ENCODE measurements around the gene HPSE2. TPM values are rescaled to one million over a fixed set of nuclear protein-coding genes. Genes with fewer than 3 reads are reported as not detected.

HPSE2 gene
- total RNA-seq, 1 experiment from 2014 or later = 0.05 TPM

DNA sequence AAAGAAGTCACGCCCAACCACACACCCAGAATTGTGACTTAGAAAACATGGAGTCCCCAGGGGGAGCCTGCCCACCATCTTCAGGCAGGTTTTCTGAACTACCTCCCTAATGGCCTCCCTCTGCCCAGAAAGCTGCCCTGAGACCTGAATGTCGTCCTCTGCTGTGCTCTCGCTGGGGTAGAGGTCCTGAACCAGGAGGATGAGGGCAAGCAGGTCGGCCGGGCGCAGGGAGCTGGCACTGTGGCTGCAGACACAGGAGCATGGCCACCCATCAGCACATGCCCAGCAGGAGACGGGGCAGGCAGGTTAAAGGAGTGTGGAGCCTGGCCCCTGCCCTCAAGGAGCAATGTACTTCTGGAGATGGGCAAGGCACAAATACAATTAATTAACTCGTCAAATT lies 805.2 kb downstream of the HPSE2 start:
- Histone ChIP-seq H3K9me3 (ENCODE audit: control insufficient read depth in 1 of 2, insufficient read depth in 1 of 2, low read depth in 1 of 2, low read length in 2 of 2) (no peaks in the 10 kb centered on the region), H3K27ac (ENCODE audit: low read depth, low read length) (no peak overlapping the region), H3K9ac (ENCODE audit: low read length) (no peak overlapping the region), H2AFZ (ENCODE audit: low read depth, low read length, poor library complexity, severe bottlenecking) (no peak overlapping the region), H3K4me3 (replicated peaks in 1 of 2; ENCODE audit: low read depth in 1 of 2, low read length in 2 of 2) (no peak overlapping the region), H4K20me1 (ENCODE audit: insufficient read depth) (no peaks in the 10 kb centered on the region), H3K4me1 (ENCODE audit: control insufficient read depth in 1 of 2, insufficient read depth in 2 of 2, low read length in 2 of 2) (peaks cover 0 to 12% of the 10 kb centered on the region in 2 experiments; a peak in 3 of 4 replicates), H3K4me2 (ENCODE audit: low read length) (no peak overlapping the region), H3K27me3 (ENCODE audit: insufficient read depth, low read length) (no peaks in the 10 kb centered on the region), H3K79me2 (ENCODE audit: insufficient read depth, low read length) (no peaks in the 10 kb centered on the region), H3K9me2 (ENCODE audit: insufficient read depth) (no peaks in the 10 kb centered on the region), H3K36me3 (ENCODE audit: control insufficient read depth in 1 of 2, insufficient read depth in 2 of 2, low read length in 2 of 2) (peaks cover 22 to 34% of the 10 kb centered on the region in 2 experiments; a peak in 3 of 4 replicates)
- POLR2A ChIA-PET = no interaction called here
- TF ChIP-seq FOSL1 (IDR thresholded peaks at IDR 0.05; ENCODE audit: low read depth) = no peak
- TF ChIP-seq EZH2phosphoT487 (IDR thresholded peaks at IDR 0.05; ENCODE audit: borderline replicate concordance) = no peak
- TF ChIP-seq, protein P1, sequence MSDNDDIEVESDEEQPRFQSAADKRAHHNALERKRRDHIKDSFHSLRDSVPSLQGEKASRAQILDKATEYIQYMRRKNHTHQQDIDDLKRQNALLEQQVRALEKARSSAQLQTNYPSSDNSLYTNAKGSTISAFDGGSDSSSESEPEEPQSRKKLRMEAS (IDR thresholded peaks at IDR 0.05) = no peak
- TF ChIP-seq ELF1 (IDR thresholded peaks at IDR 0.05; ENCODE audit: borderline replicate concordance, low read depth) = no peak
- no peak for TF ChIP-seq TCF7L2 (IDR thresholded peaks at IDR 0.05; ENCODE audit: borderline replicate concordance, extremely low read depth, insufficient read depth, insufficient read length)
- TF ChIP-seq ZFX (IDR thresholded peaks at IDR 0.05) = no peak
- RAD21 ChIA-PET (ENCODE audit: low non-redundant PET in 1 of 2, low total read pairs in 2 of 2, uncharacterized antibody in 2 of 2, unreplicated experiment in 2 of 2) = no interaction called here
- ATAC-seq (no peak), DNase-seq (ENCODE audit: low read depth, low spot score) (no peak)
- intact Hi-C loops (cut with micrococcal nuclease) = no loop called here
- CTCF ChIA-PET = no interaction called here
- BruUV-seq (replicated peaks) = no TSS peak

DNA sequence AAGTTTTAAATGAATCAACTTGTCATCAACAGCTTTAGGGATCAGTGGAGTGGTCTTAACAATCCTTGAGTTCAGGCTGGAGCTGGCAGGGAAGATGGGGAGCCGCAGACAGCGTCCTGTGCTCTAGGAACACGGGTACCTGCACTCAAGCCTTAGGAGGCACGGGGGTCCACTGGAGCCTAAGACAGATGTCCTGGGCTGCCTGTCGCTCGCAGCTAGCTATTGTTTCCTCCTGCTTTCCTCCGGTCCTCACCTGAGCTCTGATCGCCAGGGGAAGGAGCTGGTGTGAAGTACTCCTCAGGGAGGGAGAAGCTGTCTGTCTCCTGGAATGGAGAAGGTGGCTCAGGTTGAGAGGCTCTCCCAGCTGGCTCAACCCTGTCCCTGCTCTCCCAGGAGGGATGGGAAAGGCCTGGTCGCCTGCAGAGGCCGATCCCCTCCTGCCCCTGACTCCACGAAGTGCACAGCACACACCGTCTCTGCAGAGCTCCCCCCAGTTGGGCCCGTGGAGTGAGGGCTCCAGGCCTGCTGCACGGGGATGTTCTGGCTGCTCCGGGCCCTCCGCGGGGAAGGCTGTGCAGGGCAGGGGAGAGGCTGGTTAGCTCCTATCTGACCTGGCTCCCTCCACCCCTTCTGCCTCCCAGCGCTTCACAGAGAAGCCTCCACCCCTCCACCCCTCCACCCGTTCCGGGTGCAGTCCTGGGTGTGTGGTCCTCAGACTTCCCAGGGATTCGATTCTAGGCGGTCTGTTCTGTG lies 806.2 kb downstream of the HPSE2 start:
- no peak for TF ChIP-seq FOSL1 (IDR thresholded peaks at IDR 0.05; ENCODE audit: low read depth)
- no peak for TF ChIP-seq EZH2 (IDR thresholded peaks at IDR 0.05)
- no peak for TF ChIP-seq SP1 (IDR thresholded peaks at IDR 0.05; ENCODE audit: low read depth)
- TF ChIP-seq CBX3 (IDR thresholded peaks at IDR 0.05; ENCODE audit: low read depth) = no peak
- TF ChIP-seq, protein P2, sequence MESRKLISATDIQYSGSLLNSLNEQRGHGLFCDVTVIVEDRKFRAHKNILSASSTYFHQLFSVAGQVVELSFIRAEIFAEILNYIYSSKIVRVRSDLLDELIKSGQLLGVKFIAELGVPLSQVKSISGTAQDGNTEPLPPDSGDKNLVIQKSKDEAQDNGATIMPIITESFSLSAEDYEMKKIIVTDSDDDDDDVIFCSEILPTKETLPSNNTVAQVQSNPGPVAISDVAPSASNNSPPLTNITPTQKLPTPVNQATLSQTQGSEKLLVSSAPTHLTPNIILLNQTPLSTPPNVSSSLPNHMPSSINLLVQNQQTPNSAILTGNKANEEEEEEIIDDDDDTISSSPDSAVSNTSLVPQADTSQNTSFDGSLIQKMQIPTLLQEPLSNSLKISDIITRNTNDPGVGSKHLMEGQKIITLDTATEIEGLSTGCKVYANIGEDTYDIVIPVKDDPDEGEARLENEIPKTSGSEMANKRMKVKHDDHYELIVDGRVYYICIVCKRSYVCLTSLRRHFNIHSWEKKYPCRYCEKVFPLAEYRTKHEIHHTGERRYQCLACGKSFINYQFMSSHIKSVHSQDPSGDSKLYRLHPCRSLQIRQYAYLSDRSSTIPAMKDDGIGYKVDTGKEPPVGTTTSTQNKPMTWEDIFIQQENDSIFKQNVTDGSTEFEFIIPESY (IDR thresholded peaks at IDR 0.05; ENCODE audit: extremely low read depth, insufficient replicate concordance, low read length) = no peak
- TF ChIP-seq, protein P1 (IDR thresholded peaks at IDR 0.05) = no peak
- no peak for TF ChIP-seq ELF1 (IDR thresholded peaks at IDR 0.05; ENCODE audit: borderline replicate concordance, low read depth)
- no peak for TF ChIP-seq SRF (IDR thresholded peaks at IDR 0.05; ENCODE audit: low read depth)
- no peak for TF ChIP-seq JUND (IDR thresholded peaks at IDR 0.05)
- TF ChIP-seq POLR2AphosphoS5 (IDR thresholded peaks at IDR 0.05; ENCODE audit: low read depth, low read length) = no peak
- peaks cover 19 to 24% of the 10 kb centered on the region in 2 experiments; a peak in 3 of 4 replicates for H3K36me3 ChIP-seq (ENCODE audit: control insufficient read depth in 1 of 2, insufficient read depth in 2 of 2, low read length in 2 of 2)
- intact Hi-C loops (cut with micrococcal nuclease) = no loop called here
- H3K27ac ChIP-seq (ENCODE audit: low read depth, low read length) = no peak overlapping the region
- H3K79me2 ChIP-seq (ENCODE audit: insufficient read depth, low read length) = no peaks in the 10 kb centered on the region
- ATAC-seq = no peak
- ChIA-PET CTCF (no interaction called here), RAD21 (ENCODE audit: low non-redundant PET in 1 of 2, low total read pairs in 2 of 2, uncharacterized antibody in 2 of 2, unreplicated experiment in 2 of 2) (no interaction called here), POLR2A (interaction anchor here (2.4 kb wide), 1 partner anchor 14 kb away, joined by 5 read pairs; the partner anchor contains the start of gene PYROXD2)
- H3K4me3 ChIP-seq (replicated peaks in 1 of 2; ENCODE audit: low read depth in 1 of 2, low read length in 2 of 2) = no peak overlapping the region
- H3K4me2 ChIP-seq (ENCODE audit: low read length) = no peak overlapping the region
- H3K9ac ChIP-seq (ENCODE audit: low read length) = no peak overlapping the region
- H3K4me1 ChIP-seq (ENCODE audit: control insufficient read depth in 1 of 2, insufficient read depth in 2 of 2, low read length in 2 of 2) = peaks cover 0 to 5% of the 10 kb centered on the region in 2 experiments; a peak in 3 of 4 replicates
- no peaks in the 10 kb centered on the region for H3K9me2 ChIP-seq (ENCODE audit: insufficient read depth)
- BruUV-seq (replicated peaks) = no TSS peak
- H2AFZ ChIP-seq (ENCODE audit: low read depth, low read length, poor library complexity, severe bottlenecking) = no peak overlapping the region
- H4K20me1 ChIP-seq (ENCODE audit: insufficient read depth) = no peaks in the 10 kb centered on the region
- no peak for DNase-seq (ENCODE audit: low read depth, low spot score)
- no peaks in the 10 kb centered on the region for H3K27me3 ChIP-seq (ENCODE audit: insufficient read depth, low read length)
- H3K9me3 ChIP-seq (ENCODE audit: control insufficient read depth in 1 of 2, insufficient read depth in 1 of 2, low read depth in 1 of 2, low read length in 2 of 2) = no peaks in the 10 kb centered on the region

Data from HCT116 (cell line).